ENCODE measurements around the gene MINDY4B.

DNA sequence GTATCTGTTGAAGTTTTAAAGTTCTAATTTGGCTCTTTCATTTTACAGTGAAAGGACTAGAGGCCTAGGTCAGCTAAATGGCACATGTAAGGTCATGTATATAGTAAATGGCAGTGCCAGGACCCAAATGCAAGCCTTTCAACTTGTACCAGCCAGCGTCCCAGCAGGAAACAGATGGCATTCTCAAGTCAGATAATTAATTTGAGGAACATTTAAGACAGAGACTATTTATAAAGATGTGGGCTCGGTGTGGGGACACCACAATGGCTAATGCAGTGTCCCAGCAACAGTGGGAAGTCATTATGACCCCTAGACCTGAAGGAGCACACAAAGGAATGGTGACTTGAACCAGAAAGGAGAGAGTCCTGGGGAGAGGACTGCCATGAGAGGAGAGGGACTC is 6.1 kb downstream of the MINDY4B start:
- TF ChIP-seq, protein P1, sequence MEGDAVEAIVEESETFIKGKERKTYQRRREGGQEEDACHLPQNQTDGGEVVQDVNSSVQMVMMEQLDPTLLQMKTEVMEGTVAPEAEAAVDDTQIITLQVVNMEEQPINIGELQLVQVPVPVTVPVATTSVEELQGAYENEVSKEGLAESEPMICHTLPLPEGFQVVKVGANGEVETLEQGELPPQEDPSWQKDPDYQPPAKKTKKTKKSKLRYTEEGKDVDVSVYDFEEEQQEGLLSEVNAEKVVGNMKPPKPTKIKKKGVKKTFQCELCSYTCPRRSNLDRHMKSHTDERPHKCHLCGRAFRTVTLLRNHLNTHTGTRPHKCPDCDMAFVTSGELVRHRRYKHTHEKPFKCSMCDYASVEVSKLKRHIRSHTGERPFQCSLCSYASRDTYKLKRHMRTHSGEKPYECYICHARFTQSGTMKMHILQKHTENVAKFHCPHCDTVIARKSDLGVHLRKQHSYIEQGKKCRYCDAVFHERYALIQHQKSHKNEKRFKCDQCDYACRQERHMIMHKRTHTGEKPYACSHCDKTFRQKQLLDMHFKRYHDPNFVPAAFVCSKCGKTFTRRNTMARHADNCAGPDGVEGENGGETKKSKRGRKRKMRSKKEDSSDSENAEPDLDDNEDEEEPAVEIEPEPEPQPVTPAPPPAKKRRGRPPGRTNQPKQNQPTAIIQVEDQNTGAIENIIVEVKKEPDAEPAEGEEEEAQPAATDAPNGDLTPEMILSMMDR (IDR thresholded peaks at IDR 0.05), result no peak
- TF ChIP-seq POLR2A (IDR thresholded peaks at IDR 0.05), result no peak
